PC-3 (cell line): ENCODE data around the gene UFSP1. TPM values are rescaled to one million over a fixed set of nuclear protein-coding genes. Genes with fewer than 3 reads are reported as not detected.

Experiments used
- microRNA-seq: library from miRNA; unstranded; fragments of <30 nt; microRNA quantifications from one replicate; pipeline ENCODE4 v1.1.0, GENCODE V29; 2020; ENCODE audit not compliant: unreplicated experiment
- total RNA-seq: library from RNA; depleted of rRNA; stranded (reverse); fragments of >200 nt; gene quantifications from 2 replicates; pipeline ENCODE4 v1.2.3, GENCODE V29; 2014; rRNA removed

The UFSP1 gene
- total RNA-seq, 1 experiment from 2014 or later, result 10.5 TPM

Small RNAs within 50 kb of the gene (microRNA-seq; reads per million reads assigned to microRNA genes)
- gene MIR6875, result not detected

Other genes with a start within 250 kb of the UFSP1 start
- gene TFR2, start 248.2 kb downstream of the UFSP1 start, total RNA-seq, result not detected in 2 replicates
- not detected in 2 replicates for gene ACTL6B, start 233.3 kb downstream of the UFSP1 start, total RNA-seq
- 164 and 227 TPM in 2 replicates for gene GNB2, start 216.0 kb downstream of the UFSP1 start, total RNA-seq
- 25.9 and 26.6 TPM in 2 replicates for gene GIGYF1, start 195.5 kb downstream of the UFSP1 start, total RNA-seq
- gene POP7, start 183.6 kb downstream of the UFSP1 start, total RNA-seq, result 151 and 154 TPM in 2 replicates
- not detected in 2 replicates for gene EPO, start 169.2 kb downstream of the UFSP1 start, total RNA-seq
- gene ZAN, start 156.1 kb downstream of the UFSP1 start, total RNA-seq, result not detected in 2 replicates
- gene EPHB4, start 62.2 kb downstream of the UFSP1 start, total RNA-seq, result 104 and 150 TPM in 2 replicates
- gene SLC12A9, start 37.0 kb downstream of the UFSP1 start, total RNA-seq, result 25.9 and 31.2 TPM in 2 replicates
- gene TRIP6, start 22.3 kb downstream of the UFSP1 start, total RNA-seq, result 11.3 and 14.6 TPM in 2 replicates
- gene SRRT, start 14.6 kb downstream of the UFSP1 start, total RNA-seq, result 177 and 268 TPM in 2 replicates
- 0.40 and 1.3 TPM in 2 replicates for gene ACHE, start 6.2 kb upstream of the UFSP1 start, total RNA-seq
- 0.11 and 0.46 TPM in 2 replicates for gene MUC3A, start 59.8 kb upstream of the UFSP1 start, total RNA-seq
- gene MUC12, start 79.8 kb upstream of the UFSP1 start, total RNA-seq, result 0.18 and 0.69 TPM in 2 replicates
- not detected in 2 replicates for gene MUC17, start 130.4 kb upstream of the UFSP1 start, total RNA-seq
- 10.6 and 14.8 TPM in 2 replicates for gene TRIM56, start 195.8 kb upstream of the UFSP1 start, total RNA-seq
- 46.1 and 52.5 TPM in 2 replicates for gene SERPINE1, start 237.4 kb upstream of the UFSP1 start, total RNA-seq